Stimulated activated effector memory CD8-positive, alpha-beta T cell treated with anti-CD3 and anti-CD28 coated beads, Interleukin-12 subunit alpha, Interleukin-12 subunit beta, amount 100 ng/mL, for 72 hours (primary cell): ENCODE data around the gene REV3L.
"Not testable (repeated sequence)": the region's sequence is repeated elsewhere in the genome, so short reads cannot be mapped to it uniquely, and the experiment has no call there.

Experiments used
- ATAC-seq: fragments of 150-1000 bp; cut with Tn5 transposase; 2 replicates; pipeline ENCODE4 v1.10.0; 2021
- DNase-seq, 2 donors: peaks; one replicate each; pipeline ENCODE4 v3.0.0; 2021 to 2022; ENCODE audit warnings: low spot score in 2 of 2
- H3K27ac Mint-ChIP-seq: one replicate; pipeline ENCODE4 v1.8.0; 2022; ENCODE audit warnings: mild to moderate bottlenecking, mixed read lengths
- H3K36me3 Mint-ChIP-seq: one replicate; pipeline ENCODE4 v1.8.0; 2022; ENCODE audit warnings: mild to moderate bottlenecking, mixed read lengths
- H3K4me1 Mint-ChIP-seq: one replicate; pipeline ENCODE4 v1.8.0; 2022; ENCODE audit warnings: mixed read lengths
- H3K4me3 Mint-ChIP-seq: one replicate; pipeline ENCODE4 v1.8.0; 2022; ENCODE audit warnings: mild to moderate bottlenecking, mixed read lengths
- H3K9me3 Mint-ChIP-seq: one replicate; pipeline ENCODE4 v1.8.0; 2022; ENCODE audit warnings: mixed read lengths

REV3L gene

DNA sequence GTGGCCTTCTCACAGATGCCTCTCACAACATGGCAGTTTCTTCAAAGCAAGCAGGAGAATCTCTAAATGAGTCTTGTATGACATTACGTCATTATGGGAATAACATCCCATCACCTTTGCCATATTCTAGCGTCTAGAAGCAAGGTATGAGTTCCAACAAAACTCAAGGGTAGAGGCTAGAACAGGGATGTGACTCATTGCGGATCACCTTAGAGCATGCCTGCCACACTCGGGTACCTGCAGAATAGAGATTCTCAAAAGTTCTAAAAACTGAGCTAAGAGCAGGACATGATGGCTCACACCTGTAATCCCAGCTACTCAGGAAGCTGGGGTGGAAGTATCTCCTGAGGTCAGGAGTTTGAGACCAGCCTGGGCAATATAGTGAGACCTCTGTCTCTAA is 212.9 kb downstream of the REV3L start:
- DNase-seq (no peak), ATAC-seq (no peak)
- Mint-ChIP-seq H3K27ac (no peak overlapping the region), H3K9me3 (peaks cover 11% of the 10 kb centered on the region), H3K36me3 (peaks cover 79% of the 10 kb centered on the region), H3K4me3 (no peak overlapping the region), H3K4me1 (no peaks in the 10 kb centered on the region)

DNA sequence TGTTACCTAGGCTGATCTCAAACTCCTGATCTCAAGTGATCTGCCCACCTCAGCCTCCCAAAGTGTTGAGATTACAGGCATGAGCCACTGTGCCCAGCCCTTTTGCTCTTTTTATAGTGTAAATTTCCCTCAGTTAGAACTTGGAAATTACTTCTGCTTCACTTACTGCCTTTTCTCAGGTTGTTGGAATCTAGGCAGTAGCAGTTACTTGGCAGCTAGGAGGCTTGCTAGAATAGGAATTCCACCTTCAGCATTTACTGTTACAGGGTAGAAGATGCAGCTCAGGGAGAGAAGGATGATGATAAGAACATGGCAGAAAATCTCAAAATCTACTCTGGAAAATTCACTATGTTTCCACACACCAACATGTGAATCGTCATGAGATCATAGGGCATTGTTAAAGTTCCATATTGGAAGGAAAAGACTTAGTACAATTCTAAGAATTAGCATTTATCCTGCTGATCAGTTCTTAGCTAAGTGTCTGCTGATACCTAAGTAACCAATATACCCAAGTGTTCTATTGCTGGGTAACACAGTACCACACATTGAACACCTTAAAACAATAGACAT is 213.5 kb downstream of the REV3L start:
- no peak overlapping the region for H3K4me3 Mint-ChIP-seq
- no peak overlapping the region for H3K27ac Mint-ChIP-seq
- DNase-seq, result no peak
- H3K9me3 Mint-ChIP-seq, result peaks cover 5% of the 10 kb centered on the region
- H3K4me1 Mint-ChIP-seq, result no peaks in the 10 kb centered on the region
- peaks cover 79% of the 10 kb centered on the region for H3K36me3 Mint-ChIP-seq
- no peak for ATAC-seq

DNA sequence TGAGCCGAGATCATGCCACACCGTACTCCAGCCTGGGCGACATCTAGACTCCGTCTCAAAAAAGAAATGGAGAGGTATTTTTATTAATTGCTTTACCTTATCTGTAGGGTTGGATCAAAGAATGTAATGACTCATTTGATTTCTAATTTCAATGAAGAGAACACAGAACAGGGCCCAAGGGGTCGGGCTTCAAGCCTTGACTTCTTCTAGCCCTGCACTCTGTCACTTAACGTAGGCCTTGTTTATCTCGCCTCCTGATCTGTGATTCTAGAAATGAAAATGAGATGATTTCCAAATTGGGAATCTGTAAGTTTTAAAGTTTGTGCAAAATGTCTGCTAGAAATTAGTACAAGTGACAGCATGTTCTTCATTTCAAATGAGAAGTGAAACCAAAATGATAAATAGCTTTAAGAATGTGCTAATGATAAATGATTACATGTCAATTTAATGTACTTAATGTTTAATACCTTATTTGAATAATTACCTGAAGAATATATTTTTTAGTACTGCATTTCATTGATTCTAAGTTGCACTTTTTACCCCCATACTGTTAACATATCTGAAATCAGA is 215.2 kb downstream of the REV3L start:
- ATAC-seq, result no peak
- H3K27ac Mint-ChIP-seq, result no peak overlapping the region

DNA sequence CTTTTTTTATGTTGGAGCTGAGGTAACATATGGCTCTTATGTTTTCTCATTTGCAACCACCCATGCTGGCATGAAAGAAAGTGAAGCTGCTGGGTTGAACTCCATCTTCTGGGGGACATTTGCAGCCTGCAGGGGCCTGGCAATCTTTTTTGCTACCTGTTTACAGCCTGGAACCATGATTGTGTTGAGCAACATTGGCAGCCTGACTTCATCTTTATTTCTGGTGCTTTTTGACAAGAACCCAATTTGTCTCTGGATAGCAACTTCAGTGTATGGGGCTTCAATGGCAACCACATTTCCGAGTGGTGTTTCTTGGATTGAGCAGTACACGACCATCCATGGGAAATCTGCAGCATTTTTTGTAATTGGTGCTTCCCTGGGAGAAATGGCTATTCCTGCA is 216.7 kb downstream of the REV3L start:
- Mint-ChIP-seq H3K27ac (no peak overlapping the region), H3K36me3 (peaks cover 72% of the 10 kb centered on the region), H3K9me3 (no peaks in the 10 kb centered on the region), H3K4me3 (no peak overlapping the region), H3K4me1 (peaks cover 15% of the 10 kb centered on the region)
- no peak for ATAC-seq
- DNase-seq, result no peak

More for the DNA sequence above, 215.2 kb downstream of the REV3L start:
- Mint-ChIP-seq H3K9me3 (no peaks in the 10 kb centered on the region), H3K36me3 (peaks cover 76% of the 10 kb centered on the region), H3K4me1 (peaks cover 10% of the 10 kb centered on the region), H3K4me3 (no peak overlapping the region)
- DNase-seq, result no peak

DNA sequence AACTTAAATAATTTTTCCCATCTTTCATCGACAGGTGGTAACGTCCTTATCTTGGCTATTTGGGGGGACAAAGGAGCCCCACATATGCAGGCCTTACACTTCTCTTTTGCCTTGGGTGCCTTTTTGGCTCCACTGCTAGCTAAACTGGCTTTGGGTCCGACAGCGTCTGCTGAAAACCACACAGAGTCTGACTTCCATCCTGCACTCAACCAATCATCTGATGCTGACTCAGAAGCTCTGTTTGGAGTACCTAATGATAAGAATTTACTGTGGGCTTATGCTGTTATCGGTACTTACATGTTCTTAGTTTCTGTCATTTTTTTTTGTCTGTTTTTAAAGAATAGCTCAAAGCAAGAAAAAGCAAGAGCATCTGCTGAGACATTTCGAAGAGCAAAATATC is 217.2 kb downstream of the REV3L start:
- Mint-ChIP-seq H3K4me3 (no peak overlapping the region), H3K4me1 (peaks cover 18% of the 10 kb centered on the region), H3K9me3 (no peaks in the 10 kb centered on the region), H3K36me3 (peaks cover 71% of the 10 kb centered on the region), H3K27ac (no peak overlapping the region)
- DNase-seq (no peak), ATAC-seq (no peak)

DNA sequence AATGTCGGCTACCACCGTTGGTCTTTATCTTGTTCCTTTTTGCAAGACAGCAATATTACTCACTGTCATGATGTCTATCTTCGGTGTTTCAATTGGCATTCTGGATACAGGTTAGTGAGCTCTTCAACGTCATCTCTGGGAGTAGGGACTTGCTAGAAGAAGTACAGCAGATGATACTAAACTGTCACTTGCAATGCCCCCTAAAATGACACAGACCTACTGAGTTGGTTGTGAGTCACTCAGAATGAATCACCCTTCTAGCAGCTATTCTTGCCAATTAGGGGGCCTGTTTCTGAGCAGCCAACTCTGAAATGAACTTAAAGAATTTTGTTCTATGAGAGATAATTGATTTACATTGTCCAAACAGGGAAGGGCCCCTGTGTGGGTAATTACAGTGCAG is 219.2 kb downstream of the REV3L start:
- Mint-ChIP-seq H3K9me3 (no peaks in the 10 kb centered on the region), H3K4me1 (peaks cover 28% of the 10 kb centered on the region), H3K4me3 (no peak overlapping the region), H3K36me3 (peaks cover 75% of the 10 kb centered on the region), H3K27ac (peak overlapping the region; percentile 9)
- ATAC-seq (peak; percentile 55), DNase-seq (no peak)

DNA sequence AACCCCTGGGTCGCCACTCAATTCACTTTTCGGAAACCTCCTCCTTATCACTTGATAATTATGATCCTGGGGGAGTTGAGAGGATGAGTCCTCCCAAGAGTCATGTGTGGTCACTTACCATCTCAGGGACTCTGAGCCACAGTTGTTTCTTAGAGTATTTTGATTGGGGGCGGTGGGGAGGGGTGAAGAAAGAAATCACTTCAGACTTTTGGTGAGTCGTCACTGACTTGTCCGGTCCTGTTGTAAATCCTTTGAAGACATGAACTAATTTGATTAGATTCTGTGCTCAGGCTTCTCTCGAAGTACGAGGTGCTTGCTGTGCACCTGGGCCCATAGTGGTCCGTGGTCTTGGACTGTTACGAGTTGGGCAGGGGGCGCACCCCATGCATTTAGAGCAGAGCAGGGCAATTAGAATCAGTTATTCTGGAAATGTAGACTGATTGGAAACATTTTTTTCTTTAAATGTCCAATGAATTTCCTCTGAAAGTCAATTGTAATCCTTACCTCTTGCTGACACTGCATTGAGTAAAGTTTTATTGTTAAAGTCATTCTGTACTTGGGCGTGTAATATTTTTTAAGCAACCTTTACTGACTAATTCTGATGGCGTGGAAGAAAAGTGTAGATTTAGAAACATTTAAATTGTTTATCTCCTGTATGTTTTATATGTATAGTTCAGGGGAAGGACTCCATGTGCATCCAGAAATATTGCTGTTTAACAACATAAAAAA is 222.3 kb downstream of the REV3L start:
- Mint-ChIP-seq H3K4me1 (peaks cover 32% of the 10 kb centered on the region), H3K27ac (peak overlapping the region; percentile 82), H3K36me3 (peaks cover 45% of the 10 kb centered on the region), H3K9me3 (no peaks in the 10 kb centered on the region), H3K4me3 (peak overlapping the region; percentile 75)
- DNase-seq (no peak), ATAC-seq (no peak)

DNA sequence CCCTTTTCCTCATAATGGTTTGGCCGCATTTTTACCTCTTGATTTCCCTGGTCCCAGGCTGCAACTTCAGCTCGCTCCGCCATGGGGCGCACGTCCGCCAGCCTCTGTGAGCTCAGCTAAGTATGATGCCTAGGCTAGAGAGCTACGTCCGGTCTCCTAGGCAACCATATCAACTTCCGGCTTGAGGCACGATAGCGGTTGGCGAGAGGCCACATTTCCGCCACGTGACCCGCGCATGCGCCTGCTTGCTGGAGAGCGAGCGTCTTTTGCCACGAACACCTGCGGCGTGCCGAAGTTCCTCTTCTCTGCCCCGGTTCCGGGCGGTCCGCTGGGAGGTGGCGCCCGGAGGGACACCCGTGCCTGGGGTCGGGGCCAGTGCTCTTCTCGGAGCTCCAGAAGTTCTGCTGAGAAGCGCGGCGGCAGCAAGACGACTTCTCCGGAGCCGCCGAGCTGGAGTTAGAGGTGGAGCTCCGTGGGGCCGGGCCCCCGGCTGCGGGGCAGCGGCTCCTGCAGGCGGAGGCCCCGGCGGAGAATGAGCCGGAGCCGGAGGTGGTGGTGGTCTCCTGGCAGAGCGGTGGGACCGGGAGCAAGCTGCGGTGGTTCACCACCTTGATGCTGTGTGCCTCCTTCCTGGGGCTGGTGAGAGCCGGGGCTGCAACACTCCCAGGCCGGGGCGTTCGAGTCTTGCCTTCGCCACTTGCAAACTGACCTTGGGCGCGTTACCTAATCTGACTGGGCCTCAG is 223.8 kb downstream of the REV3L start:
- H3K27ac Mint-ChIP-seq, result peak overlapping the region; percentile 82
- H3K4me1 Mint-ChIP-seq, result peaks cover 32% of the 10 kb centered on the region
- DNase-seq, result peak; percentile 95 to 100
- H3K4me3 Mint-ChIP-seq, result peak overlapping the region; percentile 75
- peak; percentile 98 for ATAC-seq
- H3K36me3 Mint-ChIP-seq, result peaks cover 34% of the 10 kb centered on the region
- H3K9me3 Mint-ChIP-seq, result no peaks in the 10 kb centered on the region

DNA sequence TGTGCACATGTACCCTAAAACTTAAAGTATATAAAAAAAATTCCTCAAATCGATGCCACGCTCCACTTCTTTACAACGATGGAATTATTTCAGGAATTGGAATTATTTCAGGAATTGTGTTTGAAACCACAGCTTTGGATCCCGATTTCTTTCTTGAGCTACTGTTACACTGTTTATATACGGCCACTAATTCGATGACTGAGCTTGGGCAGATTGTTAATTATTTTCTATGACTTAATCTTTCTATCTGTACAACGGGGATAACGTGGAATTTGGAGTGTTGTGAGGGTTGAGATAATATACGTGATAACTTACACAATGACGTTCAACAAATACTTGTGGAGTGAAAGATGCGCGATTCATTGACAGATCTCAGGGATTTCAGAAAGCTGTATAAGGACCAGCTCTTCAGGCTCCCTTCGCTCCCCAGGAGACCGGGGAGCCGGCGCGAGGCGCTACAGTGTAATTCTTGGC is 224.4 kb downstream of the REV3L start:
- Mint-ChIP-seq H3K4me1 (peaks cover 26% of the 10 kb centered on the region), H3K36me3 (peaks cover 28% of the 10 kb centered on the region), H3K27ac (peak overlapping the region; percentile 82), H3K9me3 (no peaks in the 10 kb centered on the region), H3K4me3 (peak overlapping the region; percentile 75)
- no peak for DNase-seq
- peak; percentile 23 for ATAC-seq

DNA sequence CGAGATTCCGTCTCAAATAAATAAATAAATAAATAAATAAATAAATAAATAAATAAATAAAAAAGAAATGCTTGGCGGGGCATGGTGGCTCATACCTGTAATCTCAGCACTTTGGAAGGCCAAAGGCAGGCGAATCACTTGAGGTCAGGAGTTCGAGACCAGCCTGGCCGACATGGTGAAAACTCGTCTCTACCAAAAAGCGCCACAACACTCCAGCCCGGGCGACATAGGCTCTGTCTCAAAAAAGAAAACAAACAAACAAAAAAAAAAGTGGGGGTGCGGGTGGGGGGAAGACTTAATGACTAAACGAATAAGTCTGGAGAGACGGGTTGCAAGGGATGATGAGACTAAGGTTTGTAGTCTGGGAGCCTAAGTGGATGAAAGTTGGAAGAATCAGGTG is 225.0 kb downstream of the REV3L start:
- H3K4me3 Mint-ChIP-seq, result no peak overlapping the region
- no peaks in the 10 kb centered on the region for H3K9me3 Mint-ChIP-seq
- H3K36me3 Mint-ChIP-seq, result peaks cover 24% of the 10 kb centered on the region
- no peak overlapping the region for H3K27ac Mint-ChIP-seq
- H3K4me1 Mint-ChIP-seq, result peaks cover 24% of the 10 kb centered on the region
- no peak for ATAC-seq
- DNase-seq, result no peak

DNA sequence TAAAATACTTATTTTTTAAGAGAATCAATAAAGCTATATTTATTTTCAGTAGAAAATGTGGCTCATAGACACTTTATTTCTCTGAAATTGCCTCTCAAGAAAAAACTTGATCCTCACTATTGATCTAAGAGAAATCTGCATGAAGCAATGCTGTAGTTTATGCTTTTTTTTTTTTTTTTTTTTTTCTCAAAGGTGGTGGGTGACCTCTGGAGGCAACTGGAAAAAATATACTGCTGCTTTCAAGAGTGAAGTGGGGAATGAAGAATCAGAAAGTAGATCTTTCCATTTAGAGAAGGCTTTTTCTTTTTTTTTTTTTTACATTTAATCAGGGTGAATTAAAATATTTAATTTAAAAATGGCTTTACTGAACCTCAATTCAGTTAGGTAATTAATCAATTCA is 226.4 kb downstream of the REV3L start:
- Mint-ChIP-seq H3K9me3 (no peaks in the 10 kb centered on the region), H3K4me3 (no peak overlapping the region), H3K36me3 (peaks cover 18% of the 10 kb centered on the region), H3K27ac (no peak overlapping the region), H3K4me1 (peaks cover 18% of the 10 kb centered on the region)
- ATAC-seq (no peak), DNase-seq (no peak)

DNA sequence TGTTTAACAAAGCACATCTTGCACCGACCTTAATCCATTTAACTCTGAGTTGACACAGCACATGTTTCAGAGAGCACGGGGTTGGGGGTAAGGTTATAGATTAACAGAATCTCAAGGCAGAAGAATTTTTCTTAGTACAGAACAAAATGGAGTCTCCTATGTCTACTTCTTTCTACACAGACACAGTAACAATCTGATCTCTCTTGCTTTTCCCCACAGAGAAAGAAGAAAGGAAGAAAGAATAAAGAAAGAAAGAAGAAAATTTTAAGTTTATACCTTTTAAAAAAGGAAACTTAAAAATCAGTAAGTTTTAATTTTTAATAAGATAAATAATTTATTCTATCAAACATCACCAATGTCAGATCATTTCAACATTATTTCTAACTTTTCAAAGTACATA is 227.2 kb downstream of the REV3L start:
- Mint-ChIP-seq H3K36me3 (peaks cover 18% of the 10 kb centered on the region), H3K4me1 (peaks cover 14% of the 10 kb centered on the region)
- H3K4me3 Mint-ChIP-seq, ATAC-seq, H3K9me3 Mint-ChIP-seq, DNase-seq, H3K27ac Mint-ChIP-seq: not testable (repeated sequence)

DNA sequence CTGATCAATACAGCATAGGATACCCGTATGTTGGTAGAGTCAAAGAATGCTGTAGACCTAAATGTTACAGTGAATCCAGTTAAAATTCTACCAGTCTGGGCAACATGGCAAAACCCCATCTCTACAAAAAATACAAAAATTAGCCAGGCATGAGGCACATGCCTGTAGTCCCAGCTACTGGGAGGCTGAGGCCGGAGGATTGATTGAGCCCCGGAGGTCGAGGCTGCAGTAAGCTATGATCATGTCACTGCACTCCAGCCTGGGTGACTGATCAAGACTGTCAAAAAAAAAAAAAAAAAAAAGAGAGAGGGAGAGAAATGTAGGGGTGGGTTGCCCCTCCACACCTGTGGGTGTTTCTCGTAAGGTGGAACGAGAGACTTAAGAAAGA is 228.2 kb downstream of the REV3L start:
- DNase-seq, result no peak
- Mint-ChIP-seq H3K9me3 (no peaks in the 10 kb centered on the region), H3K4me1 (peaks cover 6% of the 10 kb centered on the region), H3K27ac (no peak overlapping the region), H3K36me3 (peaks cover 10% of the 10 kb centered on the region), H3K4me3 (no peak overlapping the region)
- no peak for ATAC-seq

DNA sequence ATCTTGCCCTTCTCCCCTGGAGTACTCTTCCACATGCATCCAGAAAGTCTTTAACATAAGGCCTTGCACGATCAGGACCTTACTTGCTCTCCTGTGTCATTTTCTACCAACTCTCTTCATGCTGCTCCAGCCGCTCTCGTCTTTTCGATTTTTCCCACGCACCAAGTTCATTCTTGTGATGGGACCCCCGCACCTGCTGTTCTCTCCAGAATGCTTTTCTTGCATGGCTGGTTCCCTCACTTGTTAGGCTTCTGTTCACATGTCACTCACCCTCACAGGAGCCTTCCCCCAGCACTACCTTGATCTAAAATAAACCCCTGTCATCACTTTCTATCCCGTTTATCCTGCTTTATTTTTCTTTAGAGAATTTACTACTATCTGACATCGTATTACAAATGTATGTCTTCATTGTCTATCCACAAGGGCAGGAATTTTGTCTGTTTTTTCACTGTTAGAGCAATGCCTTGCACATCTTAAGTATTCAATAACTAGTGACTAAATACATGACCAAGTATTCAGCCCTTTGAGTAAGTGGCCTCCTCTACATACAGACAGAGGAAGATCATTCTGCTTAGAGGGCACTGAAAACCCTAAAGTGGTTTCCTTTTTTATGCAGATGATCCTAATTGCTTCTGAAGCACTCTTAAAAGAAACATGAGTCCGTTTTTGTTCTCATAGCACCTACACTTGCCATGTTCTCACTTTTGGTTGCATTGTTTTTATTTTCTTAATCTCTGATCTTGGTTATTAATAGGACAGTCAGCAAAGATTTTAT is 228.8 kb downstream of the REV3L start:
- ATAC-seq (no peak), DNase-seq (no peak)
- Mint-ChIP-seq H3K27ac (no peak overlapping the region), H3K4me3 (no peak overlapping the region), H3K36me3 (peaks cover 5% of the 10 kb centered on the region), H3K9me3 (no peaks in the 10 kb centered on the region), H3K4me1 (peaks cover 6% of the 10 kb centered on the region)

DNA sequence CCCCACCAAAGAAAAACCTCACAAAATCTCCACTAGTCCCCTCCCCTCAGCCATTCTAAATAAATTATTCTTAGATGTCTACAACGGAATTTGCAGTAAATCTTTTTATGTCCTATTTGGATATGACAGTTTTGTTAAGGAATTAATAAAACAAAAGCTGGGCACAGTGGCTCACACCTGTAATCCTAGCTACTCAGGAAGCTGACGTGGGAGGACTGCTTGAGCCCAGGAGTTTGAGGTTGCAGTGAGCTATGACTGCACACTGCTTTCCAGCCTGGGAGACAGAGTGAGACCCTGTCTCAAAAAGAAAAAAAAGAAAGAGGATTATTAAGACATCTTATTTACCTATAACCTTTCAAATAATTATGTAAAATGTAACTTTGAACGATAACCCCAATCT is 230.3 kb downstream of the REV3L start:
- ATAC-seq, result no peak
- Mint-ChIP-seq H3K4me3 (no peak overlapping the region), H3K4me1 (no peaks in the 10 kb centered on the region), H3K36me3 (no peaks in the 10 kb centered on the region), H3K9me3 (no peaks in the 10 kb centered on the region), H3K27ac (no peak overlapping the region)
- no peak for DNase-seq
